DOHH2 (cell line): ENCODE measurements around the gene TRPM3.

Experiments used
- H3F3A ChIP-seq: fragments of 200-600 bp; sonication (generic), shearing (Covaris generic); 2 replicates; pipeline ENCODE4 v1.6.0; 2016; ENCODE audit warnings: antibody characterized with exemption, mild to moderate bottlenecking; ENCODE audit not compliant: control insufficient read depth, insufficient read depth
- H3K27ac ChIP-seq: fragments of 200-600 bp; sonication (generic); 2 replicates; pipeline ENCODE4 v1.5.1; 2014; ENCODE audit warnings: low read depth, mild to moderate bottlenecking, low read length, moderate library complexity
- H3K27me3 ChIP-seq: fragments of 200-600 bp; sonication (generic); 2 replicates; pipeline ENCODE4 v1.6.1; 2014; ENCODE audit warnings: mild to moderate bottlenecking, low read length, mixed read lengths; ENCODE audit not compliant: control insufficient read depth
- H3K36me3 ChIP-seq: fragments of 200-600 bp; sonication (generic); 2 replicates; pipeline ENCODE4 v1.6.1; 2014; ENCODE audit warnings: mild to moderate bottlenecking, low read length, moderate library complexity, mixed read lengths; ENCODE audit not compliant: control insufficient read depth
- H3K4me1 ChIP-seq: fragments of 200-600 bp; sonication (generic); 2 replicates; pipeline ENCODE4 v1.6.1; 2014; ENCODE audit warnings: mild to moderate bottlenecking, low read length, mixed read lengths; ENCODE audit not compliant: control insufficient read depth
- H3K4me2 ChIP-seq: fragments of 200-600 bp; sonication (generic); 2 replicates; pipeline ENCODE4 v1.6.0; 2014; ENCODE audit warnings: mild to moderate bottlenecking, low read length, moderate library complexity
- H3K4me3 ChIP-seq: fragments of 200-600 bp; sonication (generic); 2 replicates; pipeline ENCODE4 v1.5.1; 2014; ENCODE audit warnings: mild to moderate bottlenecking, low read length, mixed read lengths
- H3K79me2 ChIP-seq: fragments of 200-600 bp; sonication (generic); 2 replicates; pipeline ENCODE4 v1.6.1; 2014; ENCODE audit warnings: mild to moderate bottlenecking, low read length, mixed read lengths; ENCODE audit not compliant: control insufficient read depth
- H3K9me2 ChIP-seq: fragments of 200-600 bp; sonication (generic); replicated peaks from 2 replicates; pipeline ENCODE4 v1.6.1; 2014; ENCODE audit warnings: mild to moderate bottlenecking, low read length, mixed read lengths; ENCODE audit not compliant: control insufficient read depth
- H3K9me3 ChIP-seq: fragments of 200-600 bp; sonication (generic); 2 replicates; pipeline ENCODE4 v1.6.1; 2014; ENCODE audit warnings: antibody characterized with exemption, low read length, mixed read lengths; ENCODE audit not compliant: control insufficient read depth, insufficient read depth
- H4K20me1 ChIP-seq: fragments of 200-600 bp; sonication (generic); 2 replicates; pipeline ENCODE4 v1.6.0; 2014; ENCODE audit warnings: low read depth, mild to moderate bottlenecking, antibody characterized with exemption, low read length, moderate library complexity; ENCODE audit not compliant: control insufficient read depth, insufficient read depth
- EZH2phosphoT487 ChIP-seq: fragments of 200-600 bp; sonication (generic); IDR thresholded peaks from 2 replicates; pipeline ENCODE4 v1.6.1; 2017; ENCODE audit warnings: borderline replicate concordance, mild to moderate bottlenecking, antibody characterized with exemption, low read length, moderate library complexity, mixed read lengths
- TF ChIP-seq, protein P1 (sequence below): fragments of 200-600 bp; sonication (generic); IDR thresholded peaks from one replicate; pipeline ENCODE4 v1.5.1; 2014; ENCODE audit warnings: antibody characterized with exemption, mild to moderate bottlenecking, low read depth, low read length; ENCODE audit not compliant: poor library complexity, severe bottlenecking

Gene TRPM3

DNA sequence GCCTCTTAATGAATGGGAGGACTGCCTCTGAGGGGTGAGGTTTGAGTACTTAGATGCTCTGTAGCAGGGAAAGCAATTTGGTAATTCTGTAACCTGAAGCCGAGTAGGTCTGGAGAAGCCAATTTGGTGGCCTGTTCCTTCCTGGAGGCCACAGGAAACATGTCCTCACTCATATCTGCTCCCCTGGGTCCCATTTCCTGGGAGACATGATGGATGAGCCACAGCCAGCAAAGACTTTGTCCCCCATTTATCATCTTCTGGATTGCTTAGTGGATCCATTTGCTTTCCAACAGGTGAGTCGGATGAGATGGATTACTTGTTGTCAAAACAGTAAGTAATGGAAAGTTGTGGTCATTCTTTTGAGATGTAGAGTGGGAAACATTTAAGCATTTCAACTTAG, 607.1 kb downstream of the TRPM3 start:
- TF ChIP-seq EZH2phosphoT487: no peak
- TF ChIP-seq, protein P1, sequence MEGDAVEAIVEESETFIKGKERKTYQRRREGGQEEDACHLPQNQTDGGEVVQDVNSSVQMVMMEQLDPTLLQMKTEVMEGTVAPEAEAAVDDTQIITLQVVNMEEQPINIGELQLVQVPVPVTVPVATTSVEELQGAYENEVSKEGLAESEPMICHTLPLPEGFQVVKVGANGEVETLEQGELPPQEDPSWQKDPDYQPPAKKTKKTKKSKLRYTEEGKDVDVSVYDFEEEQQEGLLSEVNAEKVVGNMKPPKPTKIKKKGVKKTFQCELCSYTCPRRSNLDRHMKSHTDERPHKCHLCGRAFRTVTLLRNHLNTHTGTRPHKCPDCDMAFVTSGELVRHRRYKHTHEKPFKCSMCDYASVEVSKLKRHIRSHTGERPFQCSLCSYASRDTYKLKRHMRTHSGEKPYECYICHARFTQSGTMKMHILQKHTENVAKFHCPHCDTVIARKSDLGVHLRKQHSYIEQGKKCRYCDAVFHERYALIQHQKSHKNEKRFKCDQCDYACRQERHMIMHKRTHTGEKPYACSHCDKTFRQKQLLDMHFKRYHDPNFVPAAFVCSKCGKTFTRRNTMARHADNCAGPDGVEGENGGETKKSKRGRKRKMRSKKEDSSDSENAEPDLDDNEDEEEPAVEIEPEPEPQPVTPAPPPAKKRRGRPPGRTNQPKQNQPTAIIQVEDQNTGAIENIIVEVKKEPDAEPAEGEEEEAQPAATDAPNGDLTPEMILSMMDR: no peak
- no peaks in the 10 kb centered on the region for H3K27me3 ChIP-seq
- no peaks in the 10 kb centered on the region for H3F3A ChIP-seq
- H3K9me3 ChIP-seq: no peaks in the 10 kb centered on the region
- H4K20me1 ChIP-seq: no peaks in the 10 kb centered on the region
- no peaks in the 10 kb centered on the region for H3K9me2 ChIP-seq
- H3K4me2 ChIP-seq: no peak overlapping the region
- H3K4me1 ChIP-seq: no peaks in the 10 kb centered on the region
- no peaks in the 10 kb centered on the region for H3K79me2 ChIP-seq
- no peak overlapping the region for H3K4me3 ChIP-seq
- H3K36me3 ChIP-seq: no peaks in the 10 kb centered on the region
- H3K27ac ChIP-seq: no peak overlapping the region

DNA sequence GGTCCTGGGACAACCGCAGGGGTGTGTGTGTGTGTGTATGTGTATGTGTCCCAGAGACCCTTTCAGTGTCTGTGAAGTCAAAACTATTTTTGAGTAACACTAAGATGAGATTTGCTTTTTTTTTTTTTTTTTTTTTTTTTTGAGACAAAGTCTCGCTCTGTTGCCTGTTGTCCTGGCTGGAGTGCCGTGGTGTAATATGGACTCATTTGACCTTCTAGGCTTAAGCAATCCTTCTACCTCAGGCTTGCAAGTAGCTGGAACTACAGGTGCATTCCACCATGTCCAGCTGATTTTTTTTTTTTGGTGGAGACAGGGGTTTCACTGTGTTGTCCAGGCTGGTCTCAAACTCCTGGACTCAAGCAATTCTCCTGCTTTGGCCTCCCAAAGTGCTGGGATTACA, 609.6 kb downstream of the TRPM3 start:
- Histone ChIP-seq H3K4me3 (no peak overlapping the region), H3K79me2 (no peaks in the 10 kb centered on the region), H3K27me3 (no peaks in the 10 kb centered on the region), H3K9me3 (no peaks in the 10 kb centered on the region), H3K9me2 (no peaks in the 10 kb centered on the region), H3K4me2 (no peak overlapping the region), H3K36me3 (no peaks in the 10 kb centered on the region), H3K4me1 (no peaks in the 10 kb centered on the region), H3K27ac (no peak overlapping the region), H4K20me1 (no peaks in the 10 kb centered on the region), H3F3A (no peaks in the 10 kb centered on the region)
- TF ChIP-seq, protein P1: no peak
- TF ChIP-seq EZH2phosphoT487: no peak

GRCh38 chr9:70510157-70510770, 611.2 kb downstream of the TRPM3 start:
- H3K4me3 ChIP-seq: no peak overlapping the region
- no peaks in the 10 kb centered on the region for H3K4me1 ChIP-seq
- H3K36me3 ChIP-seq: no peaks in the 10 kb centered on the region
- H3K79me2 ChIP-seq: no peaks in the 10 kb centered on the region
- no peaks in the 10 kb centered on the region for H4K20me1 ChIP-seq
- H3K9me2 ChIP-seq: no peaks in the 10 kb centered on the region
- TF ChIP-seq, protein P1: peak; percentile 64
- no peak for TF ChIP-seq EZH2phosphoT487
- no peak overlapping the region for H3K4me2 ChIP-seq
- H3K27me3 ChIP-seq: no peaks in the 10 kb centered on the region
- H3K9me3 ChIP-seq: no peaks in the 10 kb centered on the region
- no peaks in the 10 kb centered on the region for H3F3A ChIP-seq
- no peak overlapping the region for H3K27ac ChIP-seq
